ENCODE results near the gene TEKT3.

- TF ChIP-seq CTCF (IDR thresholded peaks at IDR 0.05) (no peak), ZFX (IDR thresholded peaks at IDR 0.05; ENCODE audit: borderline replicate concordance) (no peak)
Measured at GRCh38 chr17:15388356-15389041, 47.1 kb upstream of the TEKT3 start.
